Heart left ventricle (tissue), 16 donors: ENCODE results near the gene MRGPRX3. TPM values are rescaled to one million over a fixed set of nuclear protein-coding genes. Genes with fewer than 3 reads are reported as not detected.

ENCODE experiments used
- ATAC-seq, 4 donors: fragments of 200-7000 bp; cut with Tn5 transposase; one replicate each; pipeline ENCODE4 v1.9.1; 2020 to 2022; ENCODE audit warnings: moderate library complexity in 4 of 4, mild to moderate bottlenecking in 3 of 4, moderate number of reproducible peaks in 1 of 4
- DNase-seq, 5 donors: peaks; one replicate each; pipeline ENCODE4 v3.0.0-alpha.2; 2020
- H3K27ac ChIP-seq, 12 donors: fragments of 200-600 bp; sonication (generic) in 4 of 12; one replicate each; pipeline versions ENCODE4 v1.5.0 to v1.8.0; 2016 to 2022; ENCODE audit warnings: mild to moderate bottlenecking in 2 of 12
- H3K27me3 ChIP-seq, 9 donors: fragments of 200-600 bp; sonication (generic) in 2 of 9; one replicate each; pipeline versions ENCODE4 v1.5.1 to v1.8.0; 2016 to 2022; ENCODE audit warnings: mild to moderate bottlenecking in 3 of 9
- H3K36me3 ChIP-seq, 9 donors: fragments of 200-600 bp; sonication (generic) in 2 of 9; one replicate each; pipeline versions ENCODE4 v1.5.0 to v1.8.0; 2018 to 2022; ENCODE audit warnings: mild to moderate bottlenecking in 2 of 9
- H3K4me1 ChIP-seq, 12 donors: fragments of 200-600 bp; sonication (generic) in 4 of 12; one replicate each; pipeline versions ENCODE4 v1.5.0 to v1.8.0; 2016 to 2022; ENCODE audit warnings: mild to moderate bottlenecking in 3 of 12
- H3K4me3 ChIP-seq, 12 donors: fragments of 200-600 bp; sonication (generic) in 4 of 12; one replicate each; pipeline versions ENCODE4 v1.5.0 to v1.8.0; 2017 to 2022; ENCODE audit warnings: mild to moderate bottlenecking in 9 of 12, moderate library complexity in 4 of 12
- H3K9me3 ChIP-seq, 12 donors: fragments of 200-600 bp; sonication (generic) in 4 of 12; one replicate each; pipeline versions ENCODE4 v1.5.0 to v1.8.0; 2016 to 2022; ENCODE audit warnings: mild to moderate bottlenecking in 1 of 12
- CTCF ChIP-seq, 12 donors: fragments of 200-600 bp; sonication (generic) in 4 of 12; IDR thresholded peaks; one replicate each; pipeline versions ENCODE4 v1.5.0 to v1.8.0; 2018 to 2022; ENCODE audit warnings: antibody characterized with exemption in 12 of 12, mild to moderate bottlenecking in 5 of 12
- POLR2A ChIP-seq, 2 donors: fragments of 450-650 bp; IDR thresholded peaks; one replicate each; pipeline ENCODE4 v1.6.1; 2017; ENCODE audit warnings: antibody characterized with exemption in 2 of 2, mild to moderate bottlenecking in 2 of 2, moderate library complexity in 2 of 2
- WGBS, 4 donors: extraction: QIAGEN DNeasy Blood & Tissue Kit in 2 of 4; methylation state at CpG; one replicate each; pipeline versions ENCODE4 v1.1.5 to v1.1.7; 2013 to 2018; 5-methylcytosine and 5-hydroxymethylcytosine counted together
- intact Hi-C, 10 donors: fragments of 100-400 bp; cut with DNase I; formaldehyde crosslinking; loops; one replicate each; pipeline versions ENCODE4 v1.11.1 to v1.14.2; 2022
- polyA plus RNA-seq, 2 donors: library from polyadenylated mRNA; stranded (reverse); fragments of 200-250 nt; gene quantifications; one replicate each; pipeline ENCODE4 v1.2.3, GENCODE V29; 2013
- total RNA-seq, 9 donors: library from RNA; depleted of rRNA in 2 of 9; stranded (reverse); fragments of >200 nt in 2 of 9; fragmentation: NEBNext Ultra II Directional in 3 of 9; extraction: Animal tissue kit (Norgen Biotek cat#: 25700) in 3 of 9; gene quantifications; one replicate each; pipeline versions ENCODE4 v1.1.0 to v1.2.4, GENCODE V29; 2016 to 2023
- donor health status: ischemic (EF 13 %, LVEDD 7.1; RV severe dilation, severe dysfunction).
- donor health status: healthy with polysubstance abuse.
- donor health status: DM: no; HTN: yes; CAD: no.
- donor health status: DM: no; HTN: no; CAD: no.
- donor health status: ischemic (EF 25% LVEDD 6.9; RV normal size, moderate dysfunction).
- donor health status: ischemic (EF 25% LVEDD 5.7; RV mildly dilated, moderate dysfunction).
- donor health status: healthy.
- donor health status: DM: yes; HTN: yes; CAD: no.
- donor health status: ischemic (EF 35%, LVEDD 5.7; RV mildly dilated, moderate dysfunction).
- donor health status: nonischemic (EF 11% LVEDD 7.7; RV severe dilation, severe dysfunction).
- donor health status: DM: yes; HTN: yes; CAD: no.
- donor health status: PGD.
- donor health status: ischemic (EF 29% LVEDD 5.4; RV normal size, mild dysfunction).
- donor health status: nonischemic (EF 23%, LVEDD 6.1; RV moderate dilation, normal function).

The MRGPRX3 gene
- total and polyA plus RNA-seq, 11 donors: not detected

GRCh38 chr11:18140145-18140544, 7.8 kb downstream of the MRGPRX3 start:
- intact Hi-C loops: no loop called here
- ATAC-seq (no peak), DNase-seq (no peak)
- no peak overlapping the region for H3K4me3 ChIP-seq
- no peaks in the 10 kb centered on the region for H3K9me3 ChIP-seq
- peaks cover 0 to 8% (median 0%) of the 10 kb centered on the region in 9 donors for H3K27me3 ChIP-seq
- TF ChIP-seq CTCF (IDR thresholded peaks at IDR 0.05) (no peak), POLR2A (IDR thresholded peaks at IDR 0.05) (no peak)
- H3K36me3 ChIP-seq: no peaks in the 10 kb centered on the region
- 89 to 98% (median 95%) methylated on average over 2 of the region's 2 CpGs for WGBS, 4 donors
- H3K4me1 ChIP-seq: no peaks in the 10 kb centered on the region
- H3K27ac ChIP-seq: no peak overlapping the region

- no peaks in the 10 kb centered on the region for H3K4me1 ChIP-seq
- H3K9me3 ChIP-seq: no peaks in the 10 kb centered on the region
- intact Hi-C loops: no loop called here
- DNase-seq (no peak), ATAC-seq (no peak)
- peaks cover 0 to 19% (median 0%) of the 10 kb centered on the region in 9 donors for H3K27me3 ChIP-seq
- no peak overlapping the region for H3K27ac ChIP-seq
- 65 to 68% (median 67%) methylated on average over 5 of the region's 5 CpGs for WGBS, 4 donors
- H3K4me3 ChIP-seq: no peak overlapping the region
- H3K36me3 ChIP-seq: no peaks in the 10 kb centered on the region
- TF ChIP-seq CTCF (IDR thresholded peaks at IDR 0.05) (no peak), POLR2A (IDR thresholded peaks at IDR 0.05) (no peak)
These were observed 11.9 kb downstream of the MRGPRX3 start for GRCh38 chr11:18144243-18144642.

GRCh38 chr11:18145025-18145424, 12.7 kb downstream of the MRGPRX3 start:
- no peak for DNase-seq
- Histone ChIP-seq H3K4me1 (no peaks in the 10 kb centered on the region), H3K27me3 (peaks cover 0 to 19% (median 0%) of the 10 kb centered on the region in 9 donors), H3K9me3 (no peaks in the 10 kb centered on the region), H3K4me3 (no peak overlapping the region), H3K27ac (no peak overlapping the region), H3K36me3 (no peaks in the 10 kb centered on the region)
- ATAC-seq: no peak
- 56 to 71% (median 63%) methylated on average over 2 of the region's 2 CpGs for WGBS, 4 donors
- intact Hi-C loops: no loop called here
- no peak for TF ChIP-seq POLR2A (IDR thresholded peaks at IDR 0.05)
- peak in 2 of 12 donors; percentile 14 to 17 for TF ChIP-seq CTCF (IDR thresholded peaks at IDR 0.05)

GRCh38 chr11:18145837-18146236, 13.5 kb downstream of the MRGPRX3 start:
- H3K4me3 ChIP-seq: no peak overlapping the region
- no peaks in the 10 kb centered on the region for H3K4me1 ChIP-seq
- no peaks in the 10 kb centered on the region for H3K9me3 ChIP-seq
- peaks cover 0 to 19% (median 0%) of the 10 kb centered on the region in 9 donors for H3K27me3 ChIP-seq
- DNase-seq (no peak), ATAC-seq (no peak)
- TF ChIP-seq CTCF (IDR thresholded peaks at IDR 0.05) (no peak), POLR2A (IDR thresholded peaks at IDR 0.05) (no peak)
- no peak overlapping the region for H3K27ac ChIP-seq
- 51 to 54% (median 53%) methylated on average over 3 of the region's 3 CpGs for WGBS, 4 donors
- no peaks in the 10 kb centered on the region for H3K36me3 ChIP-seq
- intact Hi-C loops: no loop called here
